Fibroblast of pulmonary artery (primary cell): ENCODE measurements around the gene TRMT6.

Source experiments
- DNase-seq: peaks from one replicate; pipeline ENCODE4 v3.0.0-alpha.2; 2010; ENCODE audit warnings: low read depth
- H3K4me3 ChIP-seq: replicated peaks from 2 replicates; pipeline ENCODE4 v1.5.1; 2011; ENCODE audit warnings: low read depth, mild to moderate bottlenecking, control low read depth, low read length, moderate library complexity
- TF ChIP-seq, protein P1 (sequence below): IDR thresholded peaks from 2 replicates; pipeline ENCODE4 v1.5.1; 2011; ENCODE audit warnings: mild to moderate bottlenecking, control low read depth, low read length, inconsistent platforms; ENCODE audit errors: missing control alignments

Gene TRMT6

DNA sequence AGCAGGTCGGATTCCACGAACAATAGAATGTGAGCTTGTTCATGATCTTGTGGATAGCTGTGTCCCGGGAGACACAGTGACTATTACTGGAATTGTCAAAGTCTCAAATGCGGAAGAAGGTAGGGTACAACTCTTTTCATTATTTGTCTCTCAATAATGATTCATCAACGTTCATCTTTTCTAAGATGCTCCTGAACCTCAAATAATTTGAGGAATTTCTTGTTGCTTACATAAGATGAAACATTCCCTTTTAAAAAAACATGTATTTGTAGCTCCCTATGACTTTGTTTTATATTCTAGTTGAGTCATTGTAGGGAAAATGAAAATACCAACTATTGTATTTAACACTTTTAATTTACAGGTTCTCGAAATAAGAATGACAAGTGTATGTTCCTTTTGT is 17.1 kb upstream of the TRMT6 start:
- DNase-seq, result no peak
- TF ChIP-seq, protein P1, sequence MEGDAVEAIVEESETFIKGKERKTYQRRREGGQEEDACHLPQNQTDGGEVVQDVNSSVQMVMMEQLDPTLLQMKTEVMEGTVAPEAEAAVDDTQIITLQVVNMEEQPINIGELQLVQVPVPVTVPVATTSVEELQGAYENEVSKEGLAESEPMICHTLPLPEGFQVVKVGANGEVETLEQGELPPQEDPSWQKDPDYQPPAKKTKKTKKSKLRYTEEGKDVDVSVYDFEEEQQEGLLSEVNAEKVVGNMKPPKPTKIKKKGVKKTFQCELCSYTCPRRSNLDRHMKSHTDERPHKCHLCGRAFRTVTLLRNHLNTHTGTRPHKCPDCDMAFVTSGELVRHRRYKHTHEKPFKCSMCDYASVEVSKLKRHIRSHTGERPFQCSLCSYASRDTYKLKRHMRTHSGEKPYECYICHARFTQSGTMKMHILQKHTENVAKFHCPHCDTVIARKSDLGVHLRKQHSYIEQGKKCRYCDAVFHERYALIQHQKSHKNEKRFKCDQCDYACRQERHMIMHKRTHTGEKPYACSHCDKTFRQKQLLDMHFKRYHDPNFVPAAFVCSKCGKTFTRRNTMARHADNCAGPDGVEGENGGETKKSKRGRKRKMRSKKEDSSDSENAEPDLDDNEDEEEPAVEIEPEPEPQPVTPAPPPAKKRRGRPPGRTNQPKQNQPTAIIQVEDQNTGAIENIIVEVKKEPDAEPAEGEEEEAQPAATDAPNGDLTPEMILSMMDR, result no peak
- H3K4me3 ChIP-seq, result no peak overlapping the region

DNA sequence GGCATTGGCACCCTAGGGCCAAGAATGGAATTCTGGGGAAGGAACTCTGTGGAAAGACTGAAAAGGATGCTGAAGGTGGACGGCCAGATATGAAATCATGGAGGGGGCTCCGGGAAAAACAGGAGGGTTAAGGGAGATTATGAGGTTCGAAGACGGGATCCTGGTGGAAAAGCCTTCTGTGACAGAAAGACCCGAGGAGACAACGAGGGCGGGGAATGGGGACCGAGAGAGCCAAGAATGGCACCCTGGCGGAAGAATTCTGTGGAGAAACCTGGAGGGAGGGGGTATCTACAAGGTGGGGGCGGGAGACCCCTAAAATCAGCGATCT is 426 bp downstream of the TRMT6 start:
- H3K4me3 ChIP-seq, result peak overlapping the region; percentile 88
- TF ChIP-seq, protein P1, result no peak
- DNase-seq, result no peak

DNA sequence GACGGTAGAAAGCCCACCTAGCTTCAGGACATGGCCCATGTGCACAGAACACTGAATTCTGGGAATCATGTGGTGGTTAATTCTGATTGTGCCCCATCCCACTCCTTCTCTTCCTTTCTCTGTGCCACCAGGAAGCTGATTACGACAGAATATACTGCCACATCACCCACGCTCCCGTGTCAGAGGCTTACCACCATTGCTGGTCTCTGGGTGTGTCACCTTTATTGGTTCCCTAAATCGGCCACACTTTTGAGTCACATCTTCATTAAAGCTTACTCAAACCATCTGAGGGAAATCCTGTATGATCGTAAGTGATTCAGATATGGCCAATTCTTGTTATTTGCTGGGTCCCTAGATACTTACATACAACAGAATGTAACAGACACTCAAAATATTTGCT is 3.1 kb downstream of the TRMT6 start:
- DNase-seq, result no peak
- no peak overlapping the region for H3K4me3 ChIP-seq
- TF ChIP-seq, protein P1, result no peak

DNA sequence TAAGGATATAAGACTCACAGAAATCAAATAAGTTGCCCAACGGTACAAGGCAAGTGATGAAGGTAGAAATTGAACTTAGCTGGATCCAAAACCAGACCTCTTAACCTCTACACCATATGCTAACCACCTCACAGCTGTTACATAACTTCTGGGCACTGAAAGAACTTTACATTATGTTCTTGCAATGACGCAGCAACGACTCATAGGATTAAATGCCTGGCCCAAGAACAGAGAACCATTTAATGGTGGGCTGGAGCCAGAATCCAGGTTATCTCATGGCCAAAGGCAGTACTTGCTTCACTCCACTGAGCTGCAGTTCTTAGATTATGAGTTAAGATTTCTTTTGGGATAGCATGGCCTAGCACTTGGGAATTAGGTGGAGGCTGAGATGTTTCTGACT is 4.4 kb downstream of the TRMT6 start:
- TF ChIP-seq, protein P1, result no peak
- no peak overlapping the region for H3K4me3 ChIP-seq
- peak; percentile 64 for DNase-seq

DNA sequence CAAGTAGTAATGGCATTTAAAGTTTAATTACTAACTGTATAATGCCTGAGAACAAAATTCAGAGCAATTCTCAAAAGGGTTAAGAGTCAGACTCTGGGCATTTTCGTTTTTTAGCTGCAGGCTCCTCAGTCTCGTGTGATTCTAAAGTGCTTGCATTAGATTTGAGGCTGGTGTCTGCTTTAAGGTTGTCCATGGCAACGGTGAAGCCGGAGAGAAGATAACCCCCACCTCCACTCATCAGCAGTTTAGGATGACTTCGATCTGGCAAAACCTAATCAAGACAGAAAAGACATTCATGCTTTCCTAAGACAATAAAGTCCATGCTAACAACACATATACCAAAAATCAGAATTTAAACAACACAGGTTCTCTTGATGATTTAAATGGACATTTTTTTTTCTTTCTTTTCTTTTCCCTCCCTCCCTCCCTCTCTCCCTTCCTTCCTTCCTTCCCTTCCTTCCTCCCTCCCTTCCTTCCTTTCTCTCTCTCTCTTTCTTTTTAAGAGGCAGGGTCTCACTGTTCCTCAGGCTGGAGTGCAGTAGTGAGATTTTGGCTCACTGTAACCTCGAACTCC is 11.8 kb downstream of the TRMT6 start:
- no peak overlapping the region for H3K4me3 ChIP-seq
- DNase-seq, result no peak
- TF ChIP-seq, protein P1, result no peak

DNA sequence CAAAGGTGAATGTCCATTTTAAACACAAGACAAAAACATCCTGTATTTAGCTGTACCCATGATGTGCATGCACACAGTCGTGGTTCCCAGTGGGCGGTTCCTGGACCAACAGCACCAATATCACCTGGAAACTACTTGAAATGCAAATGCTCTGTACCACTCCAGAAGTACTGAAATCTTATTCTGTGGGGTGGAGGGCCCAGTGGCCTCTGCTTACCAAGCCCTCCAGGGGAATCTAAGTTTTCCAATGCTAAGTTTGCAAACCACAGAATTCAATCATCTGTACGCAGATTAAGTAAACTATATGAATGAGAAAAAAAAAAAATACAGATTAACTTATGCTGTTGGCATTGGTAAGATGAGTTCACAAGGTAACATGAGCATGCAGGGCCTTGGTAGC is 14.1 kb downstream of the TRMT6 start:
- H3K4me3 ChIP-seq, result no peak overlapping the region
- no peak for DNase-seq
- TF ChIP-seq, protein P1, result no peak

DNA sequence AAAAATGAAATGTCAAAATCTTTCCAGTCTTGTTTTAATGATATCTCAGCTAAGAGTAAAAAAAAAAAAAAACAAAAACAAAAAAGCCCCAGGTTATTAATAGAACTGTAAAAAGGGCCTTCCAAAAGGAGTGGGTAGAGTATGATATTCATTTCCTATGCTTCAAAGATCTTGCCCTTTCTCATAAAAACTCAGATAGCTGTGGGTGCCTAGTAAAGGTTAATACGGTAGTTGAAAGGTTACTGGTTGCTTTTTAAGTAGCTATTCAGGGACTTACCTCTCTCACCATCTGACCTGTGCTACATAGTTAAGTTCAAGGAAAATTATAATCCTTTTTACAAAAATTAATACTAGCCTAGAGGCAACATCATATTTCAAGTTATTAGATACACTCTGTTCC is 14.9 kb downstream of the TRMT6 start:
- TF ChIP-seq, protein P1, result no peak
- DNase-seq, result no peak
- H3K4me3 ChIP-seq, result no peak overlapping the region
